Keratinocyte (primary cell): ENCODE measurements around the gene FGGY.

ENCODE experiments used
- EZH2 ChIP-seq: IDR thresholded peaks from one replicate; pipeline ENCODE4 v1.6.1; 2012; ENCODE audit warnings: inconsistent platforms, mild to moderate bottlenecking, low read length, moderate library complexity
- TF ChIP-seq, protein P1 (sequence below), 3 experiments: IDR thresholded peaks in 1 of 3; conservative IDR thresholded peaks in 1 of 3; optimal IDR thresholded peaks in 1 of 3; 2 replicates in 2 of 3; 3 replicates in 1 of 3; pipeline versions ENCODE3 to v1.5.1; 2011; ENCODE audit warnings: low read length in 3 of 3, mild to moderate bottlenecking in 3 of 3, moderate library complexity in 2 of 3, control low read depth in 1 of 3, inconsistent platforms in 1 of 3; ENCODE audit not compliant: insufficient read depth in 2 of 3; ENCODE audit errors: extremely low read depth in 1 of 3

DNA sequence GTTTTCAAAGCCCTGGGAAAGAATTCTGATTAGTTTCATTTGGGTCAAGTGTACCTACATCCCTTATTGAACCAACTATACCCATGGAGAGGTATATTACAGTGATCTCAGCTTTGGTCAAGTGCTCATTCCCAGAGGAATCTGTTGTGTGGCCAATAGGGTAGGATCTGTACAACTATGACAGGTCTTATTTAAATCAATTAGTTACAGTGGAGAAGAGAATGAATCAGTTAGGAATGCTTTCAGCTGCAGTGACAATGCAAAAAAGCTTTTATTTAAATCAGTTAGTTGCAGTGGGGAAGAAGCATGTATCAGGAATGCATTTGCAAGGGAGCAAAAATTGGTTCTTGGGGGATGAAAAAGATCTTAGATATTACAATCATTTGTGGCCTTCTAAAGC, 119.0 kb downstream of the FGGY start:
- TF ChIP-seq, protein P1, sequence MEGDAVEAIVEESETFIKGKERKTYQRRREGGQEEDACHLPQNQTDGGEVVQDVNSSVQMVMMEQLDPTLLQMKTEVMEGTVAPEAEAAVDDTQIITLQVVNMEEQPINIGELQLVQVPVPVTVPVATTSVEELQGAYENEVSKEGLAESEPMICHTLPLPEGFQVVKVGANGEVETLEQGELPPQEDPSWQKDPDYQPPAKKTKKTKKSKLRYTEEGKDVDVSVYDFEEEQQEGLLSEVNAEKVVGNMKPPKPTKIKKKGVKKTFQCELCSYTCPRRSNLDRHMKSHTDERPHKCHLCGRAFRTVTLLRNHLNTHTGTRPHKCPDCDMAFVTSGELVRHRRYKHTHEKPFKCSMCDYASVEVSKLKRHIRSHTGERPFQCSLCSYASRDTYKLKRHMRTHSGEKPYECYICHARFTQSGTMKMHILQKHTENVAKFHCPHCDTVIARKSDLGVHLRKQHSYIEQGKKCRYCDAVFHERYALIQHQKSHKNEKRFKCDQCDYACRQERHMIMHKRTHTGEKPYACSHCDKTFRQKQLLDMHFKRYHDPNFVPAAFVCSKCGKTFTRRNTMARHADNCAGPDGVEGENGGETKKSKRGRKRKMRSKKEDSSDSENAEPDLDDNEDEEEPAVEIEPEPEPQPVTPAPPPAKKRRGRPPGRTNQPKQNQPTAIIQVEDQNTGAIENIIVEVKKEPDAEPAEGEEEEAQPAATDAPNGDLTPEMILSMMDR (optimal IDR thresholded peaks at IDR 0.05 in 1 of 3, IDR thresholded peaks at IDR 0.05 in 1 of 3, conservative IDR thresholded peaks at IDR 0.05 in 1 of 3; ENCODE audit: extremely low read depth in 1 of 3, insufficient read depth in 2 of 3, low read length in 3 of 3), result no peak
- TF ChIP-seq EZH2, result no peak
